Colonic mucosa (tissue), 4 donors: Measurements from ENCODE around the gene DUS4L. TPM values are rescaled to one million over a fixed set of nuclear protein-coding genes. Genes with fewer than 3 reads are reported as not detected.
"Not testable (repeated sequence)": the region's sequence is repeated elsewhere in the genome, so short reads cannot be mapped to it uniquely, and the experiment has no call there.

ENCODE experiments used
- DNase-seq: peaks from one replicate; pipeline ENCODE4 v3.0.0-alpha.2; 2020
- H3K27ac ChIP-seq: fragments of 200-600 bp; one replicate; pipeline ENCODE4 v1.8.0; 2021
- H3K27me3 ChIP-seq: fragments of 200-600 bp; one replicate; pipeline ENCODE4 v1.8.0; 2021
- H3K36me3 ChIP-seq: fragments of 200-600 bp; one replicate; pipeline ENCODE4 v1.8.0; 2021
- H3K4me1 ChIP-seq: fragments of 200-600 bp; one replicate; pipeline ENCODE4 v1.8.0; 2021; ENCODE audit warnings: mild to moderate bottlenecking
- H3K4me3 ChIP-seq: fragments of 200-600 bp; one replicate; pipeline ENCODE4 v1.8.0; 2021
- H3K9ac ChIP-seq, 2 donors: one replicate each; pipeline ENCODE4 v1.7.0; 2013; ENCODE audit warnings: control low read depth in 2 of 2, low read depth in 2 of 2, low read length in 2 of 2
- H3K9me3 ChIP-seq: fragments of 200-600 bp; one replicate; pipeline ENCODE4 v1.8.0; 2021
- CTCF ChIP-seq: fragments of 200-600 bp; IDR thresholded peaks from one replicate; pipeline ENCODE4 v1.8.0; 2022; ENCODE audit warnings: antibody characterized with exemption, mild to moderate bottlenecking
- intact Hi-C: fragments of 100-400 bp; cut with DNase I; formaldehyde crosslinking; loops from one replicate; pipeline ENCODE4 v1.14.1; 2022
- total RNA-seq, 2 donors: library from RNA; stranded (reverse); fragmentation: NEBNext Ultra II Directional in 1 of 2; extraction: Animal tissue kit (Norgen Biotek cat#: 25700) in 1 of 2; gene quantifications; one replicate each; pipeline ENCODE4 v1.2.1, GENCODE V29; 2021
- donor health status: healthy.
- donor health status: DM: no; HTN: no; CAD: no.
- donor health status: DM: no; HTN: no; CAD: no.

The DUS4L gene
- total RNA-seq, 2 donors from 2014 or later: 3.7 to 5.7 TPM

- H3K36me3 ChIP-seq: no peaks in the 10 kb centered on the region
- H3K4me3 ChIP-seq: no peak overlapping the region
- H3K9me3 ChIP-seq: no peaks in the 10 kb centered on the region
- intact Hi-C loops: no loop called here
- DNase-seq: no peak
- H3K9ac ChIP-seq: no peak overlapping the region
- no peaks in the 10 kb centered on the region for H3K4me1 ChIP-seq
- H3K27ac ChIP-seq: no peak overlapping the region
- TF ChIP-seq CTCF: no peak
- no peaks in the 10 kb centered on the region for H3K27me3 ChIP-seq
Measured at GRCh38 chr7:107534139-107534538, 29.6 kb upstream of the DUS4L start.

- H3K9ac ChIP-seq, H3K27ac ChIP-seq, H3K9me3 ChIP-seq, intact Hi-C loops, DNase-seq, H3K36me3 ChIP-seq, H3K4me1 ChIP-seq, H3K27me3 ChIP-seq, H3K4me3 ChIP-seq: not testable (repeated sequence)
Measured at GRCh38 chr7:107537228-107537627, 26.5 kb upstream of the DUS4L start.

GRCh38 chr7:107538001-107538400 lies 25.8 kb upstream of the DUS4L start:
- DNase-seq: peak; percentile 45
- Histone ChIP-seq H3K9me3 (no peaks in the 10 kb centered on the region), H3K4me1 (no peaks in the 10 kb centered on the region), H3K27me3 (no peaks in the 10 kb centered on the region), H3K27ac (no peak overlapping the region), H3K9ac (no peak overlapping the region), H3K36me3 (no peaks in the 10 kb centered on the region), H3K4me3 (no peak overlapping the region)
- intact Hi-C loops: no loop called here
- no peak for TF ChIP-seq CTCF

- TF ChIP-seq CTCF: no peak
- no peak overlapping the region for H3K4me3 ChIP-seq
- no peaks in the 10 kb centered on the region for H3K4me1 ChIP-seq
- H3K9me3 ChIP-seq: no peaks in the 10 kb centered on the region
- DNase-seq: no peak
- H3K27me3 ChIP-seq: no peaks in the 10 kb centered on the region
- intact Hi-C loops: no loop called here
- H3K27ac ChIP-seq: no peak overlapping the region
- peaks cover 10% of the 10 kb centered on the region for H3K36me3 ChIP-seq
- H3K9ac ChIP-seq: no peak overlapping the region
Measured at GRCh38 chr7:107543338-107543993, 20.3 kb upstream of the DUS4L start.

GRCh38 chr7:107544848-107545591 lies 18.8 kb upstream of the DUS4L start:
- Histone ChIP-seq H3K9ac (no peak overlapping the region), H3K27ac (no peak overlapping the region), H3K36me3 (peaks cover 10% of the 10 kb centered on the region), H3K27me3 (no peaks in the 10 kb centered on the region), H3K9me3 (no peaks in the 10 kb centered on the region), H3K4me3 (no peak overlapping the region), H3K4me1 (no peaks in the 10 kb centered on the region)
- intact Hi-C loops: no loop called here
- TF ChIP-seq CTCF: no peak
- no peak for DNase-seq

GRCh38 chr7:107551936-107552335 lies 11.8 kb upstream of the DUS4L start:
- Histone ChIP-seq H3K4me3 (no peak overlapping the region), H3K4me1 (no peaks in the 10 kb centered on the region), H3K27me3 (no peaks in the 10 kb centered on the region), H3K36me3 (peaks cover 4% of the 10 kb centered on the region), H3K27ac (no peak overlapping the region), H3K9ac (no peak overlapping the region), H3K9me3 (no peaks in the 10 kb centered on the region)
- DNase-seq: no peak
- intact Hi-C loops: no loop called here
- TF ChIP-seq CTCF: no peak
